ENCODE data around the gene MARCHF2.

DNA sequence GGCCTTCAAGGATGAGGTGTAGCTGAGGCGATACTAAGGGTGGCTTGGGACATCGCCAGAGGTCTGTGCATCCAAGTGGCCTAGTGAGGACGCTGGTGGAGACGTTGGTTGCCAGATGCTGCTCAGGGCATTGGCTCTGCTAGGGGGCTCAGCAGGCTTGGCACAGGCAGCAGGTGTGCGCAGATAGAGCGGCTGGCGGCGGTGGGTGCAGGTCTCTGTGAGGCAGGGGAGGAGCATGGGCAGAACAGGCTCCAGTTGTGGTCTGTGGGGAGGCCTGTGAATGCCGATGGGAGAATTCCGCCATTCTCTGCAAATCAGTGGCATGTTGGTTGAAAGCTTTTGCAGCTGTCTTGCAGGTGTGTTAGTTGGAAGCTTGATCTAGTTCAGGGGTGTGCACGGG lies 68.1 kb downstream of the MARCHF2 start:
- no peak for TF ChIP-seq HDGF (IDR thresholded peaks at IDR 0.05; ENCODE audit: borderline replicate concordance)
- TF ChIP-seq SP1 (IDR thresholded peaks at IDR 0.05) = no peak
- TF ChIP-seq TARDBP (IDR thresholded peaks at IDR 0.05) = no peak
- no peak for TF ChIP-seq FOXK2 (IDR thresholded peaks at IDR 0.05)
- TF ChIP-seq, protein P1, sequence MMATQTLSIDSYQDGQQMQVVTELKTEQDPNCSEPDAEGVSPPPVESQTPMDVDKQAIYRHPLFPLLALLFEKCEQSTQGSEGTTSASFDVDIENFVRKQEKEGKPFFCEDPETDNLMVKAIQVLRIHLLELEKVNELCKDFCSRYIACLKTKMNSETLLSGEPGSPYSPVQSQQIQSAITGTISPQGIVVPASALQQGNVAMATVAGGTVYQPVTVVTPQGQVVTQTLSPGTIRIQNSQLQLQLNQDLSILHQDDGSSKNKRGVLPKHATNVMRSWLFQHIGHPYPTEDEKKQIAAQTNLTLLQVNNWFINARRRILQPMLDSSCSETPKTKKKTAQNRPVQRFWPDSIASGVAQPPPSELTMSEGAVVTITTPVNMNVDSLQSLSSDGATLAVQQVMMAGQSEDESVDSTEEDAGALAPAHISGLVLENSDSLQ (IDR thresholded peaks at IDR 0.05) = no peak
- TF ChIP-seq BHLHE40 (IDR thresholded peaks at IDR 0.05; ENCODE audit: borderline replicate concordance) = no peak
- TF ChIP-seq NFRKB (IDR thresholded peaks at IDR 0.05) = no peak
- no peak for TF ChIP-seq ELF4 (IDR thresholded peaks at IDR 0.05)
- no peak for TF ChIP-seq L3MBTL2 (conservative IDR thresholded peaks at IDR 0.05)
- TF ChIP-seq FOXA1 (IDR thresholded peaks at IDR 0.05) = no peak
